ENCODE results near the gene SLC9A9.

DNA sequence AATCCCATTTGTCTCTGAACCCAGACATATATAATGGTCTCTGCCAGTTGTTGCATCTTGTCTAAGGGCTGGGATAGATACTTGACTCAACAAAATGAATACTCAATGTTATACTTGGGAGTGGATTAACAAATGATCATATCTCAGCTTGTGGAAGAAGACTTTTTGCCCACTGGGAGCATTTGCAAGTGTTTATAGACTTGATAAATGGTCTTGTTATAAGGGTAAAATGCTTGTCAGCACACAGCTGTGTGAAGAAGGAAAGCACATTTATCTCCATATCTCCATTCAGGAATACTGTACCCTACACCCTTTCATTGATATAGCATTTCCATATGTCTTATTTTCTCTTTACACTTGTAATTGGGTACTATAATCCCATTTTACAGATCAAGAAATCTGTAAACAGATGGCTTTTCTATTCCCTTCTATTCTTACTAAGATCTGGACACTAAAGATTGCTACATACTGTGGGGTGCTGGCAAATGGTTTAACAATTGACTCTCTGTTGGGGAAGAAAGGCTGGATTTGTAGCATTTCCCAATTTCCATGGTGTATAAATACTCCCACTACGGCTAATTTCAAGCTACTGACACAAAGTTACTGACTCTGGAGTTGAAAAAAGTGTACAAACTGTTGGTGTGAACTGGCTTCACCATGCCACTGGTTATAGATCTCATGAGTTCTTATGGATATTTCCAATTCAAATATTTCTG, 574.1 kb downstream of the SLC9A9 start:
- no peak for TF ChIP-seq EZH2 (IDR thresholded peaks at IDR 0.05)
- TF ChIP-seq, protein P1, sequence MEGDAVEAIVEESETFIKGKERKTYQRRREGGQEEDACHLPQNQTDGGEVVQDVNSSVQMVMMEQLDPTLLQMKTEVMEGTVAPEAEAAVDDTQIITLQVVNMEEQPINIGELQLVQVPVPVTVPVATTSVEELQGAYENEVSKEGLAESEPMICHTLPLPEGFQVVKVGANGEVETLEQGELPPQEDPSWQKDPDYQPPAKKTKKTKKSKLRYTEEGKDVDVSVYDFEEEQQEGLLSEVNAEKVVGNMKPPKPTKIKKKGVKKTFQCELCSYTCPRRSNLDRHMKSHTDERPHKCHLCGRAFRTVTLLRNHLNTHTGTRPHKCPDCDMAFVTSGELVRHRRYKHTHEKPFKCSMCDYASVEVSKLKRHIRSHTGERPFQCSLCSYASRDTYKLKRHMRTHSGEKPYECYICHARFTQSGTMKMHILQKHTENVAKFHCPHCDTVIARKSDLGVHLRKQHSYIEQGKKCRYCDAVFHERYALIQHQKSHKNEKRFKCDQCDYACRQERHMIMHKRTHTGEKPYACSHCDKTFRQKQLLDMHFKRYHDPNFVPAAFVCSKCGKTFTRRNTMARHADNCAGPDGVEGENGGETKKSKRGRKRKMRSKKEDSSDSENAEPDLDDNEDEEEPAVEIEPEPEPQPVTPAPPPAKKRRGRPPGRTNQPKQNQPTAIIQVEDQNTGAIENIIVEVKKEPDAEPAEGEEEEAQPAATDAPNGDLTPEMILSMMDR (IDR thresholded peaks at IDR 0.05), result no peak
- no peak for TF ChIP-seq EZH2phosphoT487 (IDR thresholded peaks at IDR 0.05)

All from neural progenitor cell (in vitro differentiated cells).